NCI-H748 treated with DMSO at 0.1 percent for 48 hours (cell line): Measurements from ENCODE around the gene SYAP1.
"Not testable (repeated sequence)": the region's sequence is repeated elsewhere in the genome, so short reads cannot be mapped to it uniquely, and the experiment has no call there.

Source experiments
- DNase-seq: peaks from one replicate; lab custom pipeline; 2025; lab: John Stamatoyannopoulos, UW

The SYAP1 gene

GRCh38 chrX:16779815-16780214 lies 60.4 kb downstream of the SYAP1 start:
- not testable (repeated sequence) for DNase-seq

- no peak for DNase-seq
These were observed 64.0 kb downstream of the SYAP1 start for GRCh38 chrX:16783452-16783851.

- not testable (repeated sequence) for DNase-seq
These were observed 65.0 kb downstream of the SYAP1 start for GRCh38 chrX:16784440-16784839.

GRCh38 chrX:16785247-16786138 lies 66.1 kb downstream of the SYAP1 start:
- no peak for DNase-seq

- peak; percentile 94 for DNase-seq
These were observed 66.9 kb downstream of the SYAP1 start, which contains the start of gene TXLNG for GRCh38 chrX:16786139-16786790. Gene TXLNG, plus strand, starts transcription at chrX:16786466. Its CDS starts 22 bp downstream, at chrX:16786488.

- DNase-seq: no peak
These were observed 67.7 kb downstream of the SYAP1 start for GRCh38 chrX:16786791-16787735.

- DNase-seq: no peak
These were observed 69.1 kb downstream of the SYAP1 start for GRCh38 chrX:16788477-16788876.

GRCh38 chrX:16796298-16796697 lies 76.9 kb downstream of the SYAP1 start:
- DNase-seq: no peak

GRCh38 chrX:16797358-16797757 lies 77.9 kb downstream of the SYAP1 start:
- no peak for DNase-seq

- DNase-seq: no peak
These were observed 78.4 kb downstream of the SYAP1 start for GRCh38 chrX:16797841-16798240.

- no peak for DNase-seq
These were observed 85.6 kb downstream of the SYAP1 start for GRCh38 chrX:16804923-16805464.

- DNase-seq: no peak
These were observed 88.1 kb downstream of the SYAP1 start for GRCh38 chrX:16807548-16807947.

GRCh38 chrX:16807976-16808542 lies 88.6 kb downstream of the SYAP1 start:
- DNase-seq: no peak

GRCh38 chrX:16814597-16814996 lies 95.2 kb downstream of the SYAP1 start:
- no peak for DNase-seq
